Loucy (cell line): Measurements from ENCODE around the gene SLF2.

Experiments
- H2AFZ ChIP-seq: fragments of 200-600 bp; sonication (generic); 2 replicates; pipeline ENCODE4 v1.6.0; 2016; ENCODE audit warnings: antibody characterized with exemption, mild to moderate bottlenecking, low read length, moderate library complexity
- H3F3A ChIP-seq: fragments of 200-600 bp; 2 replicates; pipeline ENCODE4 v1.6.0; 2016; ENCODE audit warnings: antibody characterized with exemption, low read depth, mild to moderate bottlenecking
- H3K27me3 ChIP-seq: fragments of 200-600 bp; sonication (generic); 2 replicates; pipeline ENCODE4 v1.6.1; 2014; ENCODE audit warnings: low read length, mild to moderate bottlenecking; ENCODE audit not compliant: insufficient read depth, poor library complexity, severe bottlenecking
- H3K36me3 ChIP-seq: fragments of 200-600 bp; sonication (generic); 2 replicates; pipeline ENCODE4 v1.6.1; 2016; ENCODE audit warnings: low read length; ENCODE audit not compliant: insufficient read depth
- H3K4me1 ChIP-seq: fragments of 200-600 bp; sonication (generic); 2 replicates; pipeline ENCODE4 v1.5.1; 2014; ENCODE audit warnings: low read length, mild to moderate bottlenecking; ENCODE audit not compliant: insufficient read depth, poor library complexity, severe bottlenecking
- H3K4me2 ChIP-seq: fragments of 200-600 bp; sonication (generic); 2 replicates; pipeline ENCODE4 v1.6.0; 2014; ENCODE audit warnings: antibody characterized with exemption, low read length, low read depth, mild to moderate bottlenecking; ENCODE audit not compliant: poor library complexity, severe bottlenecking
- H3K4me3 ChIP-seq: fragments of 200-600 bp; sonication (generic); 2 replicates; pipeline ENCODE4 v1.5.1; 2014; ENCODE audit warnings: low read length, mild to moderate bottlenecking, mixed read lengths; ENCODE audit not compliant: poor library complexity, severe bottlenecking
- H3K79me2 ChIP-seq: fragments of 200-600 bp; sonication (generic); 2 replicates; pipeline ENCODE4 v1.6.1; 2014; ENCODE audit warnings: low read length; ENCODE audit not compliant: insufficient read depth
- H3K9ac ChIP-seq: fragments of 200-600 bp; sonication (generic); 2 replicates; pipeline ENCODE4 v1.6.0; 2014; ENCODE audit warnings: mild to moderate bottlenecking, low read depth, low read length, moderate library complexity; ENCODE audit not compliant: poor library complexity, severe bottlenecking
- H3K9me2 ChIP-seq: fragments of 200-600 bp; sonication (generic); replicated peaks from 2 replicates; pipeline ENCODE4 v1.6.1; 2016; ENCODE audit warnings: low read depth, low read length, mixed read lengths
- H3K9me3 ChIP-seq: fragments of 200-600 bp; sonication (generic); 2 replicates; pipeline ENCODE4 v1.6.1; 2014; ENCODE audit warnings: mild to moderate bottlenecking, antibody characterized with exemption, low read length, low read depth; ENCODE audit not compliant: insufficient read depth
- H4K20me1 ChIP-seq: fragments of 200-600 bp; sonication (generic); 2 replicates; pipeline ENCODE4 v1.6.0; 2014; ENCODE audit warnings: antibody characterized with exemption, low read length, mild to moderate bottlenecking; ENCODE audit not compliant: insufficient read depth, poor library complexity, severe bottlenecking
- CTCF ChIP-seq: fragments of 200-600 bp; sonication (generic); conservative IDR thresholded peaks from 2 replicates; pipeline ENCODE4 v1.5.1; 2014; ENCODE audit warnings: mild to moderate bottlenecking, antibody characterized with exemption, low read length
- EZH2phosphoT487 ChIP-seq: fragments of 200-600 bp; IDR thresholded peaks from 2 replicates; pipeline ENCODE4 v1.6.1; 2018; ENCODE audit warnings: antibody characterized with exemption, mild to moderate bottlenecking, moderate library complexity, borderline replicate concordance

The SLF2 gene

GRCh38 chr10:100867261-100867963 is 45.4 kb upstream of the SLF2 start:
- H3K4me2 ChIP-seq = no peak overlapping the region
- H3K9ac ChIP-seq = no peak overlapping the region

GRCh38 chr10:100868382-100868781 is 44.4 kb upstream of the SLF2 start:
- Histone ChIP-seq H3K79me2 (no peaks in the 10 kb centered on the region), H3F3A (no peaks in the 10 kb centered on the region), H3K9me2 (no peaks in the 10 kb centered on the region), H2AFZ (no peak overlapping the region), H3K9ac (no peak overlapping the region), H3K4me1 (no peaks in the 10 kb centered on the region), H3K36me3 (no peaks in the 10 kb centered on the region), H3K4me3 (no peak overlapping the region), H3K9me3 (no peaks in the 10 kb centered on the region), H3K27me3 (no peaks in the 10 kb centered on the region), H4K20me1 (no peaks in the 10 kb centered on the region), H3K4me2 (no peak overlapping the region)
- TF ChIP-seq CTCF = no peak

More at GRCh38 chr10:100867261-100867963, 45.4 kb upstream of the SLF2 start:
- H3K4me1 ChIP-seq = no peaks in the 10 kb centered on the region
- no peaks in the 10 kb centered on the region for H3K9me3 ChIP-seq
- no peaks in the 10 kb centered on the region for H3K9me2 ChIP-seq
- no peak for TF ChIP-seq CTCF
- TF ChIP-seq EZH2phosphoT487 = no peak
- no peaks in the 10 kb centered on the region for H3K79me2 ChIP-seq
- H3F3A ChIP-seq = no peaks in the 10 kb centered on the region
- H3K4me3 ChIP-seq = no peak overlapping the region
- H3K36me3 ChIP-seq = no peaks in the 10 kb centered on the region
- no peak overlapping the region for H2AFZ ChIP-seq
- H4K20me1 ChIP-seq = no peaks in the 10 kb centered on the region
- H3K27me3 ChIP-seq = no peaks in the 10 kb centered on the region

- Histone ChIP-seq H4K20me1 (no peaks in the 10 kb centered on the region), H3K79me2 (no peaks in the 10 kb centered on the region), H3K4me3 (no peak overlapping the region), H3F3A (no peaks in the 10 kb centered on the region), H3K4me2 (no peak overlapping the region), H3K9me2 (no peaks in the 10 kb centered on the region), H3K9ac (no peak overlapping the region), H3K27me3 (no peaks in the 10 kb centered on the region), H3K36me3 (no peaks in the 10 kb centered on the region), H3K4me1 (peaks cover 4% of the 10 kb centered on the region), H2AFZ (no peak overlapping the region), H3K9me3 (no peaks in the 10 kb centered on the region)
- TF ChIP-seq CTCF (no peak), EZH2phosphoT487 (no peak)
These were observed 43.4 kb upstream of the SLF2 start for GRCh38 chr10:100869399-100869798.
